Gastrocnemius medialis (tissue), 4 donors: ENCODE measurements around the gene TSEN2.

Source experiments
- CTCF ChIP-seq, 5 experiments: fragments of 450-650 bp in 3 of 5; fragments of 200-600 bp in 2 of 5; sonication (generic) in 2 of 5; IDR thresholded peaks in 4 of 5; conservative IDR thresholded peaks in 1 of 5; 1 replicate in 4 of 5; 2 replicates in 1 of 5; pipeline ENCODE4 v1.5.1; 2016 to 2019; ENCODE audit warnings: antibody characterized with exemption in 5 of 5, mild to moderate bottlenecking in 3 of 5, moderate library complexity in 3 of 5
- POLR2A ChIP-seq, 2 donors: fragments of 450-650 bp; IDR thresholded peaks; one replicate each; pipeline ENCODE4 v1.6.1; 2017; ENCODE audit warnings: antibody characterized with exemption in 2 of 2, mild to moderate bottlenecking in 2 of 2, moderate library complexity in 2 of 2

GRCh38 chr3:12507591-12508281, 23.5 kb downstream of the TSEN2 start:
- TF ChIP-seq CTCF (IDR thresholded peaks at IDR 0.05 in 4 of 5, conservative IDR thresholded peaks at IDR 0.05 in 1 of 5), result no peak
- TF ChIP-seq POLR2A (IDR thresholded peaks at IDR 0.05), result no peak
